Activated T-cell treated with anti-CD3 and anti-CD28 coated beads, Interleukin-2, amount 50 U/mL, for 24 hours (primary cell): ENCODE measurements around the gene SERINC2.
"Not testable (repeated sequence)": the region's sequence is repeated elsewhere in the genome, so short reads cannot be mapped to it uniquely, and the experiment has no call there.

Experiments
- DNase-seq: peaks from one replicate; pipeline ENCODE4 v3.0.0-alpha.2; 2020
- H3K27ac Mint-ChIP-seq: 2 replicates; pipeline ENCODE4 v1.8.0; 2020; ENCODE audit warnings: mild to moderate bottlenecking, mixed read lengths
- H3K27me3 Mint-ChIP-seq: 2 replicates; pipeline ENCODE4 v1.8.0; 2020; ENCODE audit warnings: mixed read lengths
- H3K36me3 Mint-ChIP-seq: 2 replicates; pipeline ENCODE4 v1.8.0; 2020; ENCODE audit warnings: low read depth, mixed read lengths
- H3K4me1 Mint-ChIP-seq: 2 replicates; pipeline ENCODE4 v1.8.0; 2020; ENCODE audit warnings: low read depth, mixed read lengths
- H3K4me3 Mint-ChIP-seq: 2 replicates; pipeline ENCODE4 v1.8.0; 2020; ENCODE audit warnings: mild to moderate bottlenecking, moderate library complexity, mixed read lengths
- H3K9me3 Mint-ChIP-seq: 2 replicates; pipeline ENCODE4 v1.8.0; 2020; ENCODE audit warnings: mixed read lengths

Gene SERINC2

DNA sequence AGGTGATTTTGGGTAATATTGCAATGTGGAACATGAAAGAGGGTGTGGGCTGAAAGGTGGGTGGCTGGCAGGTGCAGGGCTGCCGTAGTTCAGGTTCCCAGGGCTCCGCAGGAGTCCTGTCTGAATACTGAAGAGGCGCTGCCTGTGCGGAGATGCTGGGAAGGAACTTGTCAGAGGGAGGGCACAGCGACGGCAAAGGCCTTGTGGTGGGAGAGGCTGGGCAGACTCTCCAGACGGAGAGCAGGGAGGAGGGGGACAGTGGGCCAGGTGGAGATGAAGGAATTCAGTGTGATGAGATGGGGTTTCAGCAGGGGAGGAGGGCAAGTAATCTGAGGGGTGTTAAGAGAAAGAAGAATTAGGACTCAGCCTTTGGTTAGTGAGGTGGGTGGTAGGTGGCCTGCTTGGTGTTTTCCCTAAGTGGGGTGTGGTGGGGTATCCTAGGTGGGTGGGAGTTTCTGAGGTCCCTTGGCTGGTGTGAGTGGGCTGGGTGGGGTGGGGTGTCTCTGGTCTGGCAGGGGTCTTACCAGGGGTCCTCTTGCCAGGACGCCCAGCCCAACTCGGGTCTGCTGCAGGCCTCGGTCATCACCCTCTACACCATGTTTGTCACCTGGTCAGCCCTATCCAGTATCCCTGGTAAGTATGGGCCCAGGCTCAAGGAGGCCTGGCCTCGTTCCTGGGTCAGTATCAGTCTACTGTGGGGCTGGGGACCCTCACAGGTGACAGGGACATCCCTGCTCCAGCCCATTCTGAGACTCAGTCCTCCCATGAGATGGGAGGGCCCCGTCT, 15.6 kb downstream of the SERINC2 start:
- Mint-ChIP-seq H3K9me3 (no peaks in the 10 kb centered on the region), H3K36me3 (no peaks in the 10 kb centered on the region), H3K27me3 (peaks cover 14% of the 10 kb centered on the region), H3K27ac (no peak overlapping the region), H3K4me3 (no peak overlapping the region), H3K4me1 (peaks cover under 1% of the 10 kb centered on the region)
- DNase-seq, result no peak

DNA sequence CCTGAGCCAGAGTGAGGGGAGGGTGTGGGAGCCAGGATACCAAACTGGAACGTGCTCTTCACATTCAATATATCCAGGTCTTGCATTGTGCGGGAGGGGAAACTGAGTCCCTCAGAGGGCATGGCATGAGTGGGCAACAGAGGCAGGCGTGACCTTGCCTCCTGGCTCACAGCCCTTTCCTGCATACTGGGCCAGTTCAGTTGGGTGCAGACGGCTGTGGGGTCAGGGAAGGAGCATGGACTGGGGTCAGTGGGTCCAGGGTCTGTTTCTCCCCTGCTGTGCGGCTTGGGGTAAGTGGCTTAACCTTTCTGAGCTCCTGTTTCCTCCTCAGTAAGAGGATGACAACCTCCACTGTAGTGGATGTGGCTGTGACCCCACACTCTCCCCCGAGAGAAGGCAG, 16.6 kb downstream of the SERINC2 start:
- Mint-ChIP-seq H3K4me3 (no peak overlapping the region), H3K36me3 (no peaks in the 10 kb centered on the region), H3K4me1 (no peaks in the 10 kb centered on the region), H3K9me3 (no peaks in the 10 kb centered on the region), H3K27me3 (peaks cover 7% of the 10 kb centered on the region), H3K27ac (no peak overlapping the region)
- DNase-seq, result no peak

DNA sequence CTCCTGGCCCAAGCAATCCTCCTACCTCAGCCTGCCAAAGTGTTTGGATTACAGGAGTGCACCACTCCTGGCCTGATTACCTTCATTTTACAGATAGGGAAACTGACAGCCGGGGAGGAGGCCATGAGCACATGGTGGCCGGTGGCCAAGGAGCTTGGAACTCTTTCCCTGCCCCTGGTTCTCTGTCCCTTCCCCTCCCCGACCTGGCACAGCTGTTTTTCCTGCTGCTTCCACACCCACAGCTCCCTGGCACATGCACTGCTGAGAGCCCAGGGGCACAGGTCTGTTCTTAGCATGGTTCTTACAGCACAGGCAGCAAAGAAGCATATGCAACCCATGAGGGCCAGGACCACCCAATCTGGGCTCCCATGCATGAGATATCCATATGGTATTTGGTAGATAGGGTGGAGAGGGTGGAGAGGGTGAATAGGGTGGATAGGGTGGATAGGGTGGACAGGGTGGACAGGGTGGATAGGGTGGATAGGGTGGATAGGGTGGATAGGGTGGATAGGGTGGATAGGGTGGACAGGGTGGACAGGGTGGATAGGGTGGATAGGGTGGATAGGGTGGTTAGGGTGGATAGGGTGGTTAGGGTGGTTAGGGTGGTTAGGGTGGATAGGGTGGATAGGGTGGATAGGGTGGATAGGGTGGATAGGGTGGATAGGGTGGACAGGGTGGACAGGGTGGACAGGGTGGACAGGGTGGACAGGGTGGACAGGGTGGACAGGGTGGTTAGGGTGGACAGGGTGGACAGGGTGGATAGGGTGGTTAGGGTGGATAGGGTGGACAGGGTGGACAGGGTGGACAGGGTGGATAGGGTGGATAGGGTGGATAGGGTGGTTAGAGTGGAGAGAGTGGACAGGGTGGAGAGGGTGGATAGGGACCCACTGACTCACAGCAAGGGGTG, 18.6 kb downstream of the SERINC2 start:
- H3K4me3 Mint-ChIP-seq, H3K4me1 Mint-ChIP-seq, H3K27ac Mint-ChIP-seq, DNase-seq, H3K9me3 Mint-ChIP-seq, H3K27me3 Mint-ChIP-seq, H3K36me3 Mint-ChIP-seq: not testable (repeated sequence)

DNA sequence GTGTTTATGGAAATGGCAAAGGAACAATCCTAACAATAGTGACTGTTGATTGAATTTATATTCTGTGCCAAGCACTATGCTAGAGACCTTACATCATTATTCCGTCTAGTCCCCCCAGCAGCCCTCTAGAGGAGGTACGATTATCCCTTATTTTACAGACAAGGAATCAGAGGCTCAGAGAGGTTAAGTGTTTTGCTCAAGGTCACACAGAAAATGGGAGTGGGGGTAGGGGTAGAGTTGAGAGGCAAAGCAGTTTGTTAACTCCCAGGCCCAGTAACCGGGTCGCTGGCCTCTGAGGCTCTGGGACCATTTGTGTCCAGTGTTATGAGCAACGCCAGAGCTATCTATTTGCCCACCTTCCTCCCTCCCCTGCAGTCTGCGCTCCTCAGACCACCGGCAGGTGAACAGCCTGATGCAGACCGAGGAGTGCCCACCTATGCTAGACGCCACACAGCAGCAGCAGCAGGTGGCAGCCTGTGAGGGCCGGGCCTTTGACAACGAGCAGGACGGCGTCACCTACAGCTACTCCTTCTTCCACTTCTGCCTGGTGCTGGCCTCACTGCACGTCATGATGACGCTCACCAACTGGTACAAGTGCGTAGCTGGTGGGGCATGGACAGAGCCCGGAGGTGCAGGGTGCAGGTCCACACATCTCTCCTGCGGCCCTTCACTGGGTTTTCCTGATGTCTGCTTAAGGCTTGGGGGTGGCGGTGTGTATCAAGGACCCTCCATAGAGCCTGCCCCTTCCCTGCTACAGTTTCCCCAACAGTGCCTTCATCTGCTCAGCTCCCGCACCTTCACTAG, 19.8 kb downstream of the SERINC2 start:
- no peak overlapping the region for H3K27ac Mint-ChIP-seq
- DNase-seq, result peak; percentile 16
- H3K27me3 Mint-ChIP-seq, result no peaks in the 10 kb centered on the region
- no peak overlapping the region for H3K4me3 Mint-ChIP-seq
- H3K9me3 Mint-ChIP-seq, result no peaks in the 10 kb centered on the region
- no peaks in the 10 kb centered on the region for H3K4me1 Mint-ChIP-seq
- H3K36me3 Mint-ChIP-seq, result no peaks in the 10 kb centered on the region

GRCh38 chr1:31433396-31433930, 20.4 kb downstream of the SERINC2 start:
- peak; percentile 2 for DNase-seq
- no peaks in the 10 kb centered on the region for H3K27me3 Mint-ChIP-seq

DNA sequence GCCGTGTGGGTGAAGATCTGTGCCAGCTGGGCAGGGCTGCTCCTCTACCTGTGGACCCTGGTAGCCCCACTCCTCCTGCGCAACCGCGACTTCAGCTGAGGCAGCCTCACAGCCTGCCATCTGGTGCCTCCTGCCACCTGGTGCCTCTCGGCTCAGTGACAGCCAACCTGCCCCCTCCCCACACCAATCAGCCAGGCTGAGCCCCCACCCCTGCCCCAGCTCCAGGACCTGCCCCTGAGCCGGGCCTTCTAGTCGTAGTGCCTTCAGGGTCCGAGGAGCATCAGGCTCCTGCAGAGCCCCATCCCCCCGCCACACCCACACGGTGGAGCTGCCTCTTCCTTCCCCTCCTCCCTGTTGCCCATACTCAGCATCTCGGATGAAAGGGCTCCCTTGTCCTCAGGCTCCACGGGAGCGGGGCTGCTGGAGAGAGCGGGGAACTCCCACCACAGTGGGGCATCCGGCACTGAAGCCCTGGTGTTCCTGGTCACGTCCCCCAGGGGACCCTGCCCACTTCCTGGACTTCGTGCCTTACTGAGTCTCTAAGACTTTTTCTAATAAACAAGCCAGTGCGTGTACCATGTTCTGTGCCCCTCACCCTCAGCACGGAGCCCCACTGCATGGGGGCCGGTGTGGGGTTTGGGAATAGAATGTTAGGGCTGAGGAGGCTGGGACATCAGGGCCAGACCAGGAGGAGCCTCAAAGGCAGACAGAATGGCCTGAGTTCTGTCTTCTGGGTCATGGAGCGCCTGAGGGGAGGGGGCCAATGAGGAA, 21.3 kb downstream of the SERINC2 start:
- Mint-ChIP-seq H3K9me3 (no peaks in the 10 kb centered on the region), H3K27ac (no peak overlapping the region), H3K36me3 (no peaks in the 10 kb centered on the region), H3K27me3 (no peaks in the 10 kb centered on the region), H3K4me3 (no peak overlapping the region), H3K4me1 (no peaks in the 10 kb centered on the region)
- no peak for DNase-seq

More at GRCh38 chr1:31433396-31433930, 20.4 kb downstream of the SERINC2 start:
- H3K27ac Mint-ChIP-seq, result no peak overlapping the region
- no peaks in the 10 kb centered on the region for H3K9me3 Mint-ChIP-seq
- no peaks in the 10 kb centered on the region for H3K36me3 Mint-ChIP-seq
- no peak overlapping the region for H3K4me3 Mint-ChIP-seq
- H3K4me1 Mint-ChIP-seq, result no peaks in the 10 kb centered on the region

DNA sequence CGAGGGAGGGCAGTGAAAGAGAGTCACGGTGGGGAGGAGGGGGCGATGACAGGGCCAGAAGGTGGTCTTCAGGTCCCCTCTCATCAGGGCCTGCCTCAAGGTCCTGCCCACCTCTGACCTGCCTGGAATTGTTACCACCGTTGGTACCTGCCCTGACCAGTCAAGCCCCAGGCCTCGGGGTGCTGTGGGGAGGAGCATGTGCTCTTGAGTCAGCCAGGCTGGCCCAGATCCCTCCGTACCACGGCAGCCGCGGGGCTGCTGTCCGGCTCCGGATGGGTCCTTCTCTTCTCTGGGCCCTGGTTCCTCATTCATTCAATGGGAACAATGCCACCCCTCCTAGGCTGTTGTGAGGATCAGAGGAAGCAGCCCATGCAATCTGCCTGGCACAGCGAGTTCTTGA, 22.0 kb downstream of the SERINC2 start:
- Mint-ChIP-seq H3K9me3 (no peaks in the 10 kb centered on the region), H3K4me3 (no peak overlapping the region), H3K4me1 (no peaks in the 10 kb centered on the region), H3K27ac (no peak overlapping the region), H3K27me3 (no peaks in the 10 kb centered on the region), H3K36me3 (no peaks in the 10 kb centered on the region)
- no peak for DNase-seq

DNA sequence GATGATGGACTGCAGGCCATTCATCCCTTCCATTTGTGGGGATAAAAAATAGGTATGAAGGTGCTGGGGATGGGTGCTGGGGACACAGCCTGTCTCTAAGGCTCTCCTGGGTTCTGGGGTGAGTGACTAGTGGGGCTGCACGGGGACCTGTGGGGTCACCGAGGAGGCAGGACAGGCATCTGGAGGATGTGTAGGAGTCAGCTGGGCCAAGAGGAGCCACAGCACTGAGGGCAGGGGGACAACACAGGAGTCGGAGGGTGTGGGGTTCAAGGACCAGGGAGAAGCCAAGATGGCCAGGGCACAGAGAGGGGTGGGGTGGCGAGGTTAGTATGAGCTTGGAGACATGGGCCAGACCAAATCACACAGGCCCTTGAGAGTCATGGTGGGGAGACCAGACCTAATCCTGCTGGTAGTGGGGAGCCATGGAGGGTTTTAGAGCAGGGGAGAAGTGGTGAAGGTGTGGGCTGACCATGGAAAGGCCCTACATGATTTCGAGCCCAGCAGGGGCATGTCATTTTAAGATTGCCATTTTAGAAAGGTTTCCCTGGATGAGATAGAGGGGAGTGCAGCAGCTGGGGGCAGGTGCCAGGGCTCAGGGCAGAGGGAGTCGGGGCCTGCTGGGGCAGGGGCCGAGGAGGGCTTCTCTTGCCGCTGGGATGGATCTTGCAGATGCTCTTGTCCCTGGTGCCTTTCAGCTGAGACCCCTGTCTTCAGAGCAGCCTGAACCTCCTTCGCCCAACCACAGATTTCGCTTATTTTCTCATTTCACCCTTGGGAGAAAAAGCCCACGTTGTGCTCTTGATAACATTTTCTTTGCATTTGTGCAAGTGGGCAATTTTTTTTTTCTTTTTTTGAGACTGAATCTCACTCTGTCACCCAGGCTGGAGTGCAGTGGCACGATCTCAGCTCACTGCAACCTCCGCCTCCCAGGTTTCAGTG, 22.7 kb downstream of the SERINC2 start:
- Mint-ChIP-seq H3K27me3 (no peaks in the 10 kb centered on the region), H3K4me1 (no peaks in the 10 kb centered on the region), H3K27ac (no peak overlapping the region), H3K9me3 (no peaks in the 10 kb centered on the region), H3K36me3 (no peaks in the 10 kb centered on the region), H3K4me3 (no peak overlapping the region)
- DNase-seq, result no peak

DNA sequence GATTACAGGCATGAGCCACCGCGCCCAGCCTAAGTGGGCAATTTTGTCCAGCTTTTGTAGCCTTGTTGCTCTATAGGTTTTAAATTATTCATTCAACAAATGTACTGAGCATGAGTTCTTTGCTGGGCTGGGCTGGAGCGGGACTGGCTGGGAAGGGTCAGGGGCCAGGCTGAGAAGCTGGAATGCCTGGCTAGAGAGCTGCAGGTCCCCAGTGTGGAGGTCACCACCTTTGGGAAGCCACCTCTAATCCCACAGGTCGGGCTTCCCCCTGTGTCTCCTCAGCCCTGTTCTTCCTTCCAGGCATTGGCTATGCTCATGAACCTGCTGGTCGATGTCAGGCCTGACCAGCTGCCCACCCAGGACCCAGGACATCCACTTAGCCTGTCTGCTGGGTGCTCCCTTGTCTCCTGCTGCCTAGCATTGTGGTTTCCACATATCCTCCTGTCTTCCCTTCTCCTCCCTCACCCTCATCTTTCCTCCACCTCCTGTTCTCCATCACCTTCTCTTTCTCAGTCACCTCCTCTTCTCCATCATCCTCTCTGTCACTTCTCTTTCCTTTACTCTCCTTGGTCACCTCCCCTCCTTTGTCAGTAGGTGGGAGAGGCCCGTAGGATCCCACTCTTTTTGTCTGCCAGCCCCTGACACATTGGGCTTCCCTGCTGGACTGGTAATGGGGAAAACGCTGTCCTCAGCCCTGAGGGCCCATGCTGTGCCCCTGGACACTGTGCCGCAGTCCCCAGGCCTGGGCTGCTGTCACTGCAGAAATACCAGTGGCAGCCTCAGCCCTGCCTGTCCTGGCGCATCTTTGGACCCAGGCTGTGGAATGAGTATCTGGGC, 23.8 kb downstream of the SERINC2 start:
- no peak overlapping the region for H3K27ac Mint-ChIP-seq
- no peaks in the 10 kb centered on the region for H3K4me1 Mint-ChIP-seq
- H3K9me3 Mint-ChIP-seq, result no peaks in the 10 kb centered on the region
- H3K27me3 Mint-ChIP-seq, result no peaks in the 10 kb centered on the region
- no peaks in the 10 kb centered on the region for H3K36me3 Mint-ChIP-seq
- H3K4me3 Mint-ChIP-seq, result no peak overlapping the region
- no peak for DNase-seq

DNA sequence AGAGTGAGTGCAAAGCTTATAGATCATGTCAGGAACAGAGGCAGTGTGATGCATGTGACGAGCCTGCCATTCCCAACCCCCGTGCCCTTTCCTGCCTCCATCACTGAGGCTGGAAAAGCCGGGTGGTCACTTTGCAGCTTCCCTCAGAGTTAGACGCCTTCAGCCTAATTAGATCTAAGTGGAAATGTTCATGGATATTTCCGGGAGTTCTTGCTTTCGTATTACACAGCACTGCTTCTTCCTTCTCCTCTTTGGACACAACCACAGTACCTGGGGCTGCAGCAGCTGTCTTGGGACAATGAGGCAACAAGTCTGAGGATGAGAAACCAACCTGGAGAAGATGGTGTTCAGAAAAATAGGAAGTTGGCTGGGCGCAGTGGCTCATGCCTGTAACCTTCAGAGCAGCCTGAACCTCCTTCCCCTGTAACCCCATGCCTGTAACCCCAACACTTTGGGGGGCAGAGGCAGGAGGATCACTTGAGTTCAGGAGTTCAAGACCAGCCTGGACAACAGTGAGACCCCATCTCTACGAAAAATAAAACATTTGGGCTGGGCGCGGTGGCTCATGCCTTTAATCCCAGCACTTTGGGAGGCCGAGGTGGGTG, 24.5 kb downstream of the SERINC2 start:
- DNase-seq, result no peak
- no peak overlapping the region for H3K27ac Mint-ChIP-seq
- no peaks in the 10 kb centered on the region for H3K4me1 Mint-ChIP-seq
- no peaks in the 10 kb centered on the region for H3K36me3 Mint-ChIP-seq
- H3K27me3 Mint-ChIP-seq, result no peaks in the 10 kb centered on the region
- H3K4me3 Mint-ChIP-seq, result no peak overlapping the region
- no peaks in the 10 kb centered on the region for H3K9me3 Mint-ChIP-seq

- no peaks in the 10 kb centered on the region for H3K27me3 Mint-ChIP-seq
- no peaks in the 10 kb centered on the region for H3K36me3 Mint-ChIP-seq
- no peak overlapping the region for H3K27ac Mint-ChIP-seq
- peaks cover 6% of the 10 kb centered on the region for H3K9me3 Mint-ChIP-seq
- no peak overlapping the region for H3K4me3 Mint-ChIP-seq
- H3K4me1 Mint-ChIP-seq, result no peaks in the 10 kb centered on the region
- no peak for DNase-seq
These were observed 26.3 kb downstream of the SERINC2 start for GRCh38 chr1:31439276-31439675.

DNA sequence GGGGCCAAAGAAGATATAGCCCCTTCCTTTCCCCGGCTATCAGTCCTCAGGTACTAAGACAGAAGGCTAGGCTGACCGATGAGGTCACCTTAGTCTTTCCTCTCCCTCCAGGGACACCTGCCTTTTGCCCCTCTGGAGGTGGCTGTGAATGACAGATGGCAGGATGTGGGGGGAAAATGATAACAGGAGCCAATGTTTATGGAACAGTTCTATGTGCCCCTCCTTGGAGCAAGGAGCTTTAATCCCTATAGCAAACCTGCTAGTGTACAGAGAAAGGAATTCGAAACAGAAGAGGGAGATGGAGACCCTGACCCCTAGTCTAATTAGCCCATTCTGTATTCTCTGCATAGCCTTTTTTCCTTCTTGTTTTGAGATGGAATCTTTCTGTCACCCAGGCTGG, 28.1 kb downstream of the SERINC2 start:
- Mint-ChIP-seq H3K36me3 (no peaks in the 10 kb centered on the region), H3K4me1 (no peaks in the 10 kb centered on the region), H3K27me3 (peaks cover 4% of the 10 kb centered on the region), H3K4me3 (no peak overlapping the region), H3K27ac (no peak overlapping the region), H3K9me3 (peaks cover 6% of the 10 kb centered on the region)
- no peak for DNase-seq
